Vagina (tissue), 2 donors: Measurements from ENCODE around the gene NUP42.

Source experiments
- POLR2A ChIP-seq, 2 donors: fragments of 450-650 bp; IDR thresholded peaks; one replicate each; pipeline ENCODE4 v1.6.1; 2017; ENCODE audit warnings: antibody characterized with exemption in 2 of 2, mild to moderate bottlenecking in 2 of 2, moderate library complexity in 2 of 2
- TF ChIP-seq, protein P1 (sequence below), 3 experiments: fragments of 450-650 bp in 2 of 3; fragments of 200-600 bp in 1 of 3; sonication (generic) in 1 of 3; IDR thresholded peaks; one replicate each; pipeline ENCODE4 v1.5.1; 2017 to 2019; ENCODE audit warnings: antibody characterized with exemption in 3 of 3, mild to moderate bottlenecking in 2 of 3, moderate library complexity in 2 of 3

DNA sequence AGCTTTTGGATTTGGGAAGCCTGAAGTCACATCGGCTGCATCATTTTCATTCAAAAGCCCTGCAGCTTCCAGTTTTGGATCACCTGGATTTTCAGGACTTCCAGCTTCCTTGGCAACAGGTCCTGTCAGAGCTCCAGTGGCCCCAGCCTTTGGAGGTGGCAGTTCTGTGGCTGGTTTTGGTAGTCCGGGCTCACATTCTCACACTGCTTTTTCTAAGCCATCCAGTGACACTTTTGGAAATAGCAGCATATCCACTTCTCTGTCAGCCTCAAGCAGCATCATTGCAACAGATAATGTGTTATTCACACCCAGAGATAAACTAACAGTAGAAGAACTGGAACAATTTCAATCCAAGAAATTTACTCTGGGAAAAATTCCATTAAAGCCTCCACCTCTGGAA, 18.5 kb downstream of the NUP42 start:
- TF ChIP-seq, protein P1, sequence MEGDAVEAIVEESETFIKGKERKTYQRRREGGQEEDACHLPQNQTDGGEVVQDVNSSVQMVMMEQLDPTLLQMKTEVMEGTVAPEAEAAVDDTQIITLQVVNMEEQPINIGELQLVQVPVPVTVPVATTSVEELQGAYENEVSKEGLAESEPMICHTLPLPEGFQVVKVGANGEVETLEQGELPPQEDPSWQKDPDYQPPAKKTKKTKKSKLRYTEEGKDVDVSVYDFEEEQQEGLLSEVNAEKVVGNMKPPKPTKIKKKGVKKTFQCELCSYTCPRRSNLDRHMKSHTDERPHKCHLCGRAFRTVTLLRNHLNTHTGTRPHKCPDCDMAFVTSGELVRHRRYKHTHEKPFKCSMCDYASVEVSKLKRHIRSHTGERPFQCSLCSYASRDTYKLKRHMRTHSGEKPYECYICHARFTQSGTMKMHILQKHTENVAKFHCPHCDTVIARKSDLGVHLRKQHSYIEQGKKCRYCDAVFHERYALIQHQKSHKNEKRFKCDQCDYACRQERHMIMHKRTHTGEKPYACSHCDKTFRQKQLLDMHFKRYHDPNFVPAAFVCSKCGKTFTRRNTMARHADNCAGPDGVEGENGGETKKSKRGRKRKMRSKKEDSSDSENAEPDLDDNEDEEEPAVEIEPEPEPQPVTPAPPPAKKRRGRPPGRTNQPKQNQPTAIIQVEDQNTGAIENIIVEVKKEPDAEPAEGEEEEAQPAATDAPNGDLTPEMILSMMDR (IDR thresholded peaks at IDR 0.05) = no peak
- no peak for TF ChIP-seq POLR2A (IDR thresholded peaks at IDR 0.05)
